ENCODE data around the gene CYP2A6.
A peak's percentile ranks its signal among the peaks of the same experiment; 100 is the strongest.
"Not testable (repeated sequence)": the region's sequence is repeated elsewhere in the genome, so short reads cannot be mapped to it uniquely, and the experiment has no call there.

Gene CYP2A6

DNA sequence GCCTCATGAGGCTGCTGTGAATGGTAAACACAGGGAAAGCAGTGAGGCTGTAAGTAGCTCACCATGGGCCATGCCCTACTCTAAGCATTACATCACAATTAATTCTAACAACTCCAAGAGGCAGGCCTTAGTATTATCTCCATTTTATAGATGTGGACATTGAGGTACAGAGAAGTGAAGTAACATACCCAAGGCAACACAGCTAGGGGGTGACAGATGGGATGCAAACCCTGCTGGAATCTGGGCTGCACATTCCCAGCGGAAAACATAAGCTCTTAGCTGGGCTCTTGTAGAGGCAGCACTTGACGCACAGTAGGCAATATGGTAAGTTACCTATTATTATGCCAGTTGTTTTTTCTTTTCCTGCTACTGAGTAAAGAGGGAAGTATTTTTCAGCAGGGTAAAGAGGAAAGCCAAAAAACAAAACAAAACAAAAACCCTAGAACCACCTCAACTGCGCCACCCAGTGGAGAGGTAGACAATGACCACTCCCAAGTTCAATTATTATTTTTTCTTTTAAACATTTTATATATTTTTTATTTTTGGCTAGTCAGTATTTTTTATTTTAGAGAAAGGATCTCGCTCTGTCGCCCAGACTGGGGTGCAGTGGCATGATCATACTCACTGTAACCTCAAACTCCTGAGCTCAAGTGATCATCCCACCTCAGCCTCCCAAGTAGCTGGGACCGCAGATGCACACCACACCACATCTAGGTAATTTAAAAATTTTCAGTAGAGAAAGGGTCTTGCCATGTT, 30.6 kb downstream of the CYP2A6 start:
- DNase-seq (ENCODE audit: low read depth in 1 of 2, low spot score in 1 of 2), result not testable (repeated sequence)

DNA sequence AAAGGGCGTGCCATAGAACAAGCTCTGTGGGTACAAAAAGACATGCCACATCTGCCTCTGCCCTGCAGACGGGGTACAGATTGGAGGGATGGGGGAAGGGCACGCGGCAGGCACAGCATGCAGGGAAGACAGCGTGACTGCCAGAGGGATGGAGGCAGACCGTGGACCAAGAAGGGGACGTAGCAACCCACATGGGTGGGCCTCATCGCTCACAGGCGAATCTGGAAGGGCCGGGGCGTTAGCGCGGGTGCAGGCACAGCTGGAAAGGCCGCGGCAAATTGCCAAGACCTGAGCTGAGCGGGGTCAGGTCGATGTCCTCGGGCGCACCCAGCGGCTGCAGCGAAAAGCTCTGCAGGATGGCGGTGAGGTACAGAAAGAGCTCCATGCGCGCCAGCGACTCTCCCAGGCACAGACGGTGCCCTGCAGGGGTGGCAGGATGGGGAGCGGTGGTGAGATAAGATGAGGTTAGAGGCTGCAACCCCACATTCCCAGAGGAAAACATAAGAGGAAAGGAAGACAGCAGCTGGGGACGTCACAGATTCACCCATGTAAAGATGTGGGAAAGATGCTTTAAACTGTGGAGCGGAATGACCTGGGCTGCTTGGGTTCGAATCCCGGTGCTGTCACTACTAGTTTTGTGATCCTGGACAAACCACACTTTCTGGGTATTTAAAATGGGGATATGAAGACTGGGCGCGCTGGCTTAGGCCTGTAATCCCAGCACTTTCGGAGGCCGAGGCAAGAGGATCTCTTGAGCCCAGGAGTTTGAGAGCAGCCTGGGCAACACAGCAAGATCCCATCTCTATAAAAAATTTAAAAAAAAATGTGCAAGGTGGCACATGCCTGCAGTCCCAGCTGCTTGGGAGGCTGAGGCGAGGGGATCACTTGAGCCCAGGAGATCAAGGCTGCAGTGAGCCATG, 31.5 kb downstream of the CYP2A6 start:
- peak; percentile 60 to 70 for DNase-seq (ENCODE audit: low read depth in 1 of 2, low spot score in 1 of 2)

DNA sequence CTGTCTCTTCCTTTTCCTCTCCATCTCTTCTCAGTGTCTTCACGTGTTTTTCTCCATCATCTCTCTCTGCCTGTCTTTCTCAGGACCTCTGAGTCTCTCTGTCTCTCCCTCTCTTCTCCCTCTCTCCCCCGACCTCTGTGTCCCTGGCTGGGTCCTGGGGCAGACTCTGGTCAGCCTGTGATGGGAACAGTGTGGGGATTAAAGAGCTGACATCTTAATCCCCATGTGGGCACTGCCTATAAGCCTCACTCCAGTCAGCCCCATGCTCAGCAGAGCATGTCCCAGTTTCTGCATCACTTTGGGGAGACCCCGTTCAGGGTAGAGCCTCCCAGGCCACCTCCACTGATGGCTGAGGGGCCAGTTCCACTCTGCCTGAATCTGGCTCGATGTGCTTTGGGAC, 35.0 kb downstream of the CYP2A6 start:
- no peak for DNase-seq (ENCODE audit: low read depth in 1 of 2, low spot score in 1 of 2)

DNA sequence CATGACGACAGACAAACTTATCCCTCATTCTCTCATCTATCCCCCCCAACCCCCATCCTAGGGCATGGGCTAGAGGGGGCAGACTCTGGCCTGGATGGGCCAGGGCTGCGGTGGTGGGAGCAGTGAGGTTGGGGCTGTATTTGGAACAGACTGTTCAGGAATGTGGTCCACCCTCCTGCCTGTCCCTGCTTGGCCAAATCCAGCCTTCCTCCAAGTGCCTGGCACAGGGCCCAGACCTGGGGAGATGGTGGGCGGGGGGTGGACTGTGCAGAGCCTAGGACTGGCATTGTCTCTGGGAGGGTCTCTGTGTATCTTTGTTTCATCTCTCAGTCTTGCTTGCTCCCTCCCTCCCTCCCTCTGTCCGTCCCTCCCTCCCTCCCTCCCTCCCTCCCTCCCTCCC, 37.1 kb downstream of the CYP2A6 start:
- no peak for DNase-seq (ENCODE audit: low read depth in 1 of 2, low spot score in 1 of 2)

DNA sequence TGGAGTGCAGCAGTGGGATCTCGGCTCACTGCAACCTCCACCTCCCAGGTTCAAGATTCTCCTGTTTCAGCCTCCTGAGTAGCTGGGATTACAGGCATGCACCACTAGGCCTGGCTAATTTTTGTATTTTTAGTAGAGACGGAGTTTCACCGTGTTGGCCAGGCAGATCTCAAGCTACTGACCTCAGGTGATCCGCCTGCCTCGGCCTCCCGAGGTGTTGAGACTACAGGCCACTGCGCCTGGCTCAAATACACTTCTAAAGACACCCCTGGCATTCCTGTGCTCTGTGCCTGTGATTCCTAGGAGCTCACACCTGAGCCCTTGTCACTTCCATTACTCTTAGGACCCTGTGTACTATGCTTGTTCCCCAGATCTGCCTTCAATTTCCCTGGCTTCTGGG, 37.7 kb downstream of the CYP2A6 start:
- not testable (repeated sequence) for DNase-seq (ENCODE audit: low read depth in 1 of 2, low spot score in 1 of 2)

DNA sequence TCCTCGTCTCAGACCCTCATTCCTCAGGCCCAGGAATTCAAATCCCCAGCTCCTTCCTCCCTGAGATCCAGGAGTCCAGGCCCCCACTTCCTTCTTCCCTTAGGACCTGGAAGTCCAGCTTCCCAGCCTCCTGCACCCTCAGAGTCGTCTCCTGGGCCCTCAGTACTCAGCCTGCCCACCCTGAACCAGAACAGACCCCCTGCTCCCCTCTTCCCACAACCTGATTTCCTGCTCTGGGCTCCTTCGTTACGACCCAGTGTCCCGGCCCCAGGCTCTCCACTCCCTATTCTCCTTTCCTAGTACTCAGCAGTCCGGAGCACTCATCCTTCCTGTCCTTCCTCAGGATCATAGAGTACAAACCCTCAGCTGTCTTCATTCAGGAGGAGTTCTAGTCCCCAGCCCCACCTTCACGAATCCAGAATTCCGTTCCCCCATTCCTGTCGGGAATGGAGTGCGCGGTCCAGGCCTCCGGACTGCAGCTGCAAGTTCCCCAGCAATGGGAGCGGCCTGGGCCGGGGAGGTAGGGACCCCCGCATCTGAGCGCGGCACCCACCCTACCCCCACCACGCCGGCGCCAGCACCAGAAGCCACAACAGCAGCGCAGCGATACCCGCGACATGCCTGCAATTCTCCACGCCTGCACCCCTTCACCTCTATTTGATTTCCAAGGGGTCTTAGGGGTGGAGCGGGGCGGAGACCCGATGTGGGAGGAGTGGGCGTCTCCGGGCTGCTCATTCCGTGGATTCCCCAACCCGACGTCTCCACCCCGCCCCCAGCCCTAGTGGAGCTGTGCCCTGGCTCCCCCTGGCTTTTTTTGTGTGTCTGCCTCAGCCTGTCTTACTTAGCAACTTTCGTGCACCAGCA, 38.5 kb downstream of the CYP2A6 start:
- DNase-seq (ENCODE audit: low read depth in 1 of 2, low spot score in 1 of 2), result no peak

DNA sequence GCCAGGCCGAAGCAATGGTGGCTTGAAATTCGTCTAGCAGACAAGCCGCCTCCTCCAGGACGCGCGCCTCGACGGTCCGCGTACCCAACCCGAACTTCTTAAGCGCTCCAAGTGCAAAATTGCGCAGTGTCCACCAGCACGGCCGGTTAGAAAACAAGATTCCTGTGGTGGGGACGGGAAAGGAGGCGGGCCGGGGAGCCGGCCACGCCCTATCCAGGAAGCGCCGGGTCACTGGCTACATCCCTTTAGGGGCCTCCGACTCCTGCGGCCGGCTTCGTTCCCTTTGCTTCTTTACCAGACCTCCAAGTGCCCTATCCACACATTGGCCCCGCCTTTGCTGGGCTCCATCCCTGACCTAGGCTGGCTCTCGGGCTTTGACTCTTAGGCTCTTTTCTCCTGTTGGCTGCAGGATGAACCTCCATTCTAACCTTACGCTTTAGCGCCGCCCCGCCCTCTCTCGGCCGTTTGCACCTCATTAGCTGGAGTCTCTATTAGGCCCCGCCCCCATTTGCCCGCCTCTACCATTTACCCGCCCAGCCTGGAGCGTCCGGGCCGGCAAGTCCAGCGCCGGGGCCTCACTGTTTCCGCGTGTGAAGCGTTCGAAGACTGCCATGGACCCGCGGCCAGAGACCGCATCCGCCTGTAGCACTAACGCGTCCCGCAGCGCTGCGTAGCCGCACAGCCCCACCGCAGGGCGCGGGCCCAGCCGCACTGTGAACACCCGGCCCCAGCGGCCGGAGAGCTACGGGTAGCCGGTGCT, 39.4 kb downstream of the CYP2A6 start:
- not testable (repeated sequence) for DNase-seq (ENCODE audit: low read depth in 1 of 2, low spot score in 1 of 2)

DNA sequence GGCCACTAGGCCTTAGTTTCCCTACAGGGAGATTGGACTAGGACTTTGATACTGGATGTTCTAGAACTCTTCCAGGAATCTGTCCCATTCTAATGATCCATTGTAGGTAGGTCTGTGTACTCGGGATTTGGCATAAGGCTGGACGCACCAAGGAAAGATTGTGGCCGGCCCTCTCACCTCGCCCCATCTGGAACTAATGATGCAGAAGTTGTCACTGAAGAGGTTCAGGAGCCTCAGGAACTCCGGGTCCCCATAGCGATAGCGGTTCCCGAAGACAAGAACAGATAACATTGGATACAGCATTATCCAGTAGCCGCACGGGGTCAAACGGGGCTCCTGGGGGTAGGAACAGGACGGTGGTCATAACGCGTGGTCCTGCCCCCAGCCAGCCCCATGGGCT, 40.1 kb downstream of the CYP2A6 start:
- no peak for DNase-seq (ENCODE audit: low read depth in 1 of 2, low spot score in 1 of 2)

DNA sequence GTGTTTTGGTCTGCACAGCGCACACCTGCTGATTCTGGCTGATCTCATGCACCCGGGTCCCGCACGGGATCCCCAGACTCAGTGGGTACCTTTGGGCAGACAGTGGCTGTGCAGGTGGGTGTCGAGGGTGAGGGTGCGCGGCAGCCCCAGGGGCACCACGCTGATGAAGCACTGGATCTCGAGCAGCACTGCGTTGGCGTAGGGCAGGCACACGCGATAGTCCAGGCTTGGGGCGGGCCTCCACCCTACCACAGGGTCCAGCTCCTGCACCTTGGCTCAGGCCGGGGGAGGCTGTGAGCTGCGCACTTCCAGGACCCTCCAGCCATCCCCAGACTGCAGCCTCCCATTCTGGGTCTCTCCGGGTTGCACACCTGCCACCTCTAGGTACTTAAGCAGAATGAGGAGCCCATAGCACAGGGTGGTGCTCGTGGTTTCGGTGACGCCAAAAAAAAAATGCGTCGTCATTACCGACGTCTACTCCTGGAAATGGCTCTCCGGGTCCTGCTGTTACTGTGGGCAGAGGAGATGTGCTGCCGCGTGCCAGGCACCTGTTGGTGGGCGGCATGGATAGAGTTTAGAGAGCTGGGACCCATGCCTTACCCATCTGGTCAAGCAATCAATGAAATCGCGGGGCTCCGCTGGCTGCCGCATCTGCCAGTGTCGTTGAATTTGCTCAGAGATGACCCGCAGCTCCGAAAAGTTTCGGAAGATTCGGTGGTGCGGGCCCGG, 40.7 kb downstream of the CYP2A6 start:
- DNase-seq (ENCODE audit: low read depth in 1 of 2, low spot score in 1 of 2), result no peak

DNA sequence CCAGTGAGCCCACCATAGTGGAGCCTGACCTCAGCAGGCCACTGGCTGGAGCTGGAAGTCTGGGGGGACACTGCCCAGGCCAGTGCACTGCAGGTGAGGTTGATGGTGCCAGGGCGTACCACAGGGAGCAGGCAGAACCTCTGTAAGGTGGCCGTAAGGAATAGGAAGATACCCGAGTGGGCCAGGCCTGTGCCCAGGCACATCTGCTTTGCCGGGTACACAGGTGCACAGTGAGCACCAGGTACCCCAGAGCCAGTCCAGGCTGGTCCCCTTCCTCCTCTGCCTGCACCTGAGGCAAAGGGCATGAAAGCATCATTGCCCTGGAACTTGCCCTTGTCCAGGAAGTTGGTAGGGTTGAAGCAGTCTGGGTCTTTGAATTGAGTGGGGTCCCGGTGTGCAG, 41.8 kb downstream of the CYP2A6 start:
- no peak for DNase-seq (ENCODE audit: low read depth in 1 of 2, low spot score in 1 of 2)

DNA sequence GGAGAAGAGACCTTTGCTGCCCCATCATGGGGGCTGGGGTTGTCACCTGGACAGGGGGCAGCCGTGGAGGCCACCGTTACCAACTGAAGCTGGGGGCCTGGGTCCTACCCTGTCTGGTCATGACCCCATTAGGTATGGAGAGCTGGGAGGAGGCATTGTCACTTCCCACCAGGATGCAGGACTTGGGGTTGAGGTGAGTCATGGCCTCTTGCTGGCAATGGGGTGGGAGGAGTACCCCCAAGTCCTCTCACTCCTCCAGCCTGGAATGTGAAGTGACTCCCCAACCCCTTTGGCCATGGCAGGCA, 42.3 kb downstream of the CYP2A6 start:
- DNase-seq (ENCODE audit: low read depth in 1 of 2, low spot score in 1 of 2), result no peak

DNA sequence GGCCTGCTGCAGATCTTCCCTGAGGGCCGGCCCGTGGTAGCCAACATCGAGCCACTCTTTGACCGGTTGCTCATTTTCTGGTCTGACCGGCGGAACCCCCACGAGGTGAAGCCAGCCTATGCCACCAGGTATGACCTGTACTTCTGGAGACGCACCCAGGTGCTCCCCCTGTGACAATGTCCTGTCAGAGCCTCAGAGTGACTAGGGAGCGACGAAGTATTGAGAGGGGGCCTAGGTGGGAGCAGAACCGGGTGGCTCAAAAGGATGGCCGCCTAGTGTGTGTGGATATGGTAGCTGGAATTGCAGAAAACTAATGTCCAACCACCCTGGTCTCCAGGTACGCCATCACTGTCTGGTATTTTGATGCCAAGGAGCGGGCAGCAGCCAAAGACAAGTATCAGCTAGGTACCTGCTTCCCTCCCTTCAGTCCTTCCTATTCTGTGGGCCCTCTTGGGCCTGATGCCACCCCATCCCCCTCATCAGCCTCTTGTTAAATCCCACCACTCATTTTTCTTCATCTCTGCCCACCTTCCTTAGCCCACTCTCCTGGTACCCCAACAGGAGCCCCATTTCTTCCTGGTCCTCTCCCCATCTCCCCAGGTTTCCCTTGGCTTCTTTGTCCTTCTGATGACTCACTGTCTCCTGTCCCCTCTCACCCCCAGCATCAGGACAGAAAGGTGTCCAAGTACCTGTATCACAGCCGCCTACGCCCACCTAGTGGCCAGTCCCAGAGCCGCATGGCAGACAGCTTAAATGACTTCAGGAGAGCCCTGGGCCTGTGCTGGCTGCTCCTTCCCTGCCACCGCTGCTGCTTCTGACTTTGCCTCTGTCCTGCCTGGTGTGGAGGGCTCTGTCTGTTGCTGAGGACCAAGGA, 42.9 kb downstream of the CYP2A6 start:
- no peak for DNase-seq (ENCODE audit: low read depth in 1 of 2, low spot score in 1 of 2)

DNA sequence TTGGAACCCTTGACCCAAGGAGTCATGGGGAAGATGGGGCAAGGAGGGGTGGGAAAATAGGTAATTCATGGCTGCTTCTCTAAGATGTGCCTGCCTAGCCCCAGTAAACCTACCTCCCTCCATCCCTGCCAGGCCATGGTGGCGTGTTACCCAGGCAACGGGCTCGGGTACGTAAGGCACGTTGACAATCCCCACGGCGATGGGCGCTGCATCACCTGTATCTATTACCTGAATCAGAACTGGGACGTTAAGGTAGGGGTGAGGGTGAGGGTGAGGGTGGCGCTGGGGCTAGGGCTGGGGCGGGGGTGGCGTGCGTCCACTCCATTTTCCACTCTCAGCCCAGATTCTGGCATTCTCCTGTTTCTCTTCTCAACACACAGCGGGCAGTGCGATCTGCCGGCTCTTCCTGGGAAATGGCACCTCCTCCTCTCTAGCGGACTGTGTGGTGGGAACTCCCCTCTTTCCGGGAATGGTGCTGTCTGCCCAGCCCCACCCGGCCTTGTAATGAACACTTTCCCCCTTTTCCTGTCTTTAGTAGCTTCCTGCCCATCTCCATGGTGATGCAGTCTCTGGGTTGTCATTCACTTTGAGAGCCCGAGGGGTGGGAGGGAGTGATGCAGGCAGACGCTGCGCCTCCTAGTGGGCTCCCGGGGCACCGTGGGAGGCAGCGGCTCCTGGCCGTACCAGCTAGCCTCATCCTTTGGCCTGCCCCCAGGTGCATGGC, 43.7 kb downstream of the CYP2A6 start:
- DNase-seq (ENCODE audit: low read depth in 1 of 2, low spot score in 1 of 2), result peak in 1 of 2 donors; percentile 75

DNA sequence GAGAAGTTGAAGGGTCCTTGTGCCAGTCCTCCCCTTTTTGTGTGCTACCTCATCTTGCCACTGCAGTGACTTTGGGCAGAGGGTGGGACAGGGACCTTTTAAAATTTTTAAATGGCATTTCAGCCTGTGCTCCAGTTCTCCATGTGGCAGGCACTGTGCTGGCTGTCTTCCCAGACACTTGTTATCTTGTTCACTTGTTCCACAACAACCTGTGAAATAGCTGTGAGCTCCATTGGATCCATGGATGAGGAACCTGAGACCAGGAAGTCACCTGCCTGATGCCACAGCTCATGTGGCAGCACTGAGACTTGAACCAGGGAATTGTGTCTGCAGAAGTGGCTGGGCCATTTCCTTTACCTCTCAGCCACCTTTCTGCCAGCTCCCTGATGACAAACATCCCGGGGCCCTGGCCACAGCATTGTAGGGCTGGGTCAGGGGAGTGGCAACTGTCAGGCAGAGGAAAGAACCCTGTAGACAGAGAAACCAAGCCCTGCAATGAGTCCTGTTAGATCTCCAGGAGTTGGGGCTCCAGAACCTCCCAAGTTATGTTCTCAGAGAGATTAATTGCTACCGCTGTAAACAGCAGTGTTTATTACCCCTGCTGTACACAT, 44.9 kb downstream of the CYP2A6 start:
- no peak for DNase-seq (ENCODE audit: low read depth in 1 of 2, low spot score in 1 of 2)

DNA sequence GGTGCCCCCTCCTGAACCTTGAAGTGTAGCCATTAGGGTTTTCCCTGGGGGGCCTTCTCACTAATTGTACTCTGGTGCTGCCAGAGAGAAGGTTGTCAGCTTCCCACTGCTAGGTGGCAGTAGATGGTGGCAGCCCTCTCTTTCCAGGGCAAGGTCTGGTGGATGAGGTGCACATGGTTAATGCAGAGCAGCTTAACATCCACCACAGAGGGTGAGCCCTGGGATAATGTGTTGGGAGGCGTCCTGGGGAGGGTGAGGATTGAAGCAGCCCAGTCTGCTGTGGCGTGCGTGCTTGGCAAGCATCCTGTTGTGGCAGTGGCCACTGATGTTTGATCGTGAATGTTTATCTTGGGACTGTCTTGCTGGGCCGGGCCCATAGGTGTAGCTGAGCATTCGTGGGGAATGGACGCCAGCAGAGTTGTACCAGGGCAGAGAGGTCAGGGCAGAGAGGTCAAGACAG, 45.4 kb downstream of the CYP2A6 start:
- DNase-seq (ENCODE audit: low read depth in 1 of 2, low spot score in 1 of 2), result no peak

DNA sequence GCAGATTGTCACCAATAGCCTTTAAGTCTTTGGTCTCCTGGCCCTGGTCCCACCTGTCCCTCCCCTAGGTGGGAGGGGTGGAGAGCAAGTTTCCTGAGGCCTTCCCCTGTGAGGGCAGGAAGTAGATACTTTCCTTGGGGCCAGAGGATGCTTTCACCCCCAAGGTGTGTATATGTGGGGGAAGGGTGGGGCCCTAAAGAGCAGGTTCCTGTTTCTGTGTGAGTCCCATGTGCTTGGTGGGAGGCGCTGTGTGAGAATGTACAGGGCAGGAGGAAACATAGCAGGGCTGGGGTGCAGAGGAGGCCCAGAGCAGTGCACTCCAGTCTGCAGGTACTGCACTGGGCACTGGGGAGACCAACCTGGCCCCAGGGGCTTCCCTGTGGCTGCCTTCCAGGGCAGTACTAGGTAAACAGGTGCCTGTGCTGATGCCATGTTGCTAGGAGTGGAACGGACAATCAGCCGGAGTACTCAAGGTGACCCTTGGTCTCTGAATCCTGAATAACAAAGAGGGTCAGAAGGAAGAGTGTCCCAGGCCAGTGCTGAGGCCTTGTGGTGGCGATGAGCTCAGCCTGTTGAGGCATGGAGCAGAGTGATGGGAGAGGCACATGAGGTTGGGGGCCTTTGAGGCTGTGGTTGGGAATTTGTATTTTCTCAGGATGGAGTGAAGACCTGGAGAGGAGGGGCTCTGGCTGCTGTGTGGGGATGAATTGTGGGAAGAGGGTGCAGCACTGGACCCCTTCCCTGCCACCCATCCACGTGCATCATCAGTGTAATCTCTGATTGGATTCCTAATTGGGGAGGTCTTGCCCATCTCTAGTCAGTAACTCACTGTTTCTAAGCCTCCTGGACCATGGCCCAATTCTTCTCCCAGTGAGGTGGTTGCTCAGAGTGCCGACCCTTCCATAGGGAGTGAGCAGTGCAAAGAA, 46.1 kb downstream of the CYP2A6 start:
- no peak for DNase-seq (ENCODE audit: low read depth in 1 of 2, low spot score in 1 of 2)
